NCI-H82 (cell line): ENCODE data around the gene KRT5.
"Not testable (repeated sequence)": the region's sequence is repeated elsewhere in the genome, so short reads cannot be mapped to it uniquely, and the experiment has no call there.

ENCODE experiments used
- DNase-seq: peaks from one replicate; lab custom pipeline; 2025; lab: John Stamatoyannopoulos, UW

The KRT5 gene

GRCh38 chr12:52521175-52521567 is 977 bp upstream of the KRT5 start:
- DNase-seq: no peak

DNA sequence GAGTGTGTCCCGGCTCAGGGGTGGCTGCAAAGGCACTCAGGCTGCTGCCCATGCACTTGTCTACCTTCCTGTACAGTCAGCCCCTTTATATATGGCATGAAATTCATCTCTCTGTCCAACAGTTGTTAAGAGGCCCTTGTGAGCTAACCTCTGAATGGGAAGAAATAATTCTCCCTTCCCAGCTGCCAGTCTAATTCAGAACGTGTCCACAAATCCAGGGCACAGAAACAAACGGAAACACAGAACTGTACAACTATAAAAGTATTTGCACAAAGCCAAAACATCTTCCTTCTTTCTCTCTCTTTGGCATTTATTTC is 849 bp downstream of the KRT5 start:
- DNase-seq: no peak

DNA sequence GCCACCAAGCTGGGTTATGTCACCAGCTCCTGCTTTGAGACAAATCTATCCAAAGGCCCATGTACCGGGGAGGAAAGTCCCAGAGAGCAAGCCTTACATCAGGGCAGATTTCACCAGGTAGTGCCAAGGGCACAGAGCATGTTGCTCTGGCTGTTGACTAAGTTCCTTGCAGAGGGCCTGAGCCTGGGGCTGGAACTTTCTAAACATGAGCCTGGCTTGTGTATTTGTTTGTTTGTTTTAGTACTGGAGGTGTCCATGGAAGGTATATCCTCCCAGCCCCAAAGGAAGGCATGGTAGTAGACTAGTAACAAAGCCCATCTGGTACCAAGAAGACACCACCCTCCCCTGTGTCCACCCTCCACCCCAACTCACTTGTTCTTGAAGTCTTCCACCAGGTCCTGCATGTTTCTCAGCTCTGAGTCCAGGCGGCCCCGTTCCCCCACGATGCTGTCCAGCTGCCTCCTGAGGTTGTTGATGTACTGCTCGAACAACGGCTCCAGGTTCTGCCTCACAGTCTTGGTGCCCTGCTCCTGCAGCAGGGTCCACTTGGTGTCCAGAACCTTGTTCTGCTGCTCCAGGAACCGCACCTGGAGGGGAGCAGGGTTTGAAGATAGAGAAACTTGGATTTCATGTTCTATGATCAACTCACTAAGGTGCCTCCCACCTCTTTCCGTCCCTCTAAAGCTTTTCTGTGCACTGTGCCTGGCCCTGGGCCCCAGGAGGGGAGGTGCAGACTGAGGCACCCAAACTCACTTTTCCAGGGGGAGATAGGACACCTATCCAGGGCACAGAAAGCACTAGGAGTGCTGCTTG is 1.4 kb downstream of the KRT5 start:
- no peak for DNase-seq

- no peak for DNase-seq
Observed at GRCh38 chr12:52517888-52518287, 2.3 kb downstream of the KRT5 start.

DNA sequence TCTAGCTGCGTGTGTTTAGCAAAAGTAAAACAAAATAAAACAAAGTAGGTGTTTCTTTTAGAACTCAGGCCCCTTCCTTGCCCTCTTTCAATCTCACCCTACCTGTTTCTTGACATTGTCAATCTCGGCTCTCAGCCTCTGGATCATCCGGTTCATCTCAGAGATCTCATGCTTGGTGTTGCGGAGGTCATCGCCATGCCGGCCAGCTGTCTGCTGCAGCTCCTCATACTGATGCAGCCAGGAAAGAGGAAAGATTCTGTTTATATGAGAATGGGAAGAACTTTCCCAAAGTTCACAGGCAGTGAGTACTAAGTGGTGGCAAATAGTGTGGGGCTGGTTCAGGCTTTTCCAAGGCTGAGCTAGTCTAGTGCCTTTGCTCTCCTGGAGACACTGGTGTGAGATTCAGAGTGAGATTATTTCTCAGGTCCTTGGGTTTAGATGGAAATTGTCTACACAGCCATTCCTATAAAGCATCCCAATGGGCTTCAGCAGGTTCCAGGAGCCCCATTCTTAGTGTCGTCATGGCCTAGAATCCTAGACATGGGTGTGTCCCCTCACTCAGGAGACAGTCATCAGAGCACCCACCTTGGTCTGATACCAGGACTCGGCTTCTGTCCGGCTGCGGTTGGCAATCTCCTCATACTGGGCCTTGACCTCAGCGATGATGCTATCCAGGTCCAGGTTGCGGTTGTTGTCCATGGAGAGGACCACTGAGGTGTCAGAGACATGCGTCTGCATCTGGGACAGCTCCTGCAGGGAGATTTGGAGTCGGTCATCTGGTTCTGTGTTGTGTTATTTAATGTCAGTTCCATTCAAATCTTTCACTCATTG is 3.0 kb downstream of the KRT5 start:
- no peak for DNase-seq

DNA sequence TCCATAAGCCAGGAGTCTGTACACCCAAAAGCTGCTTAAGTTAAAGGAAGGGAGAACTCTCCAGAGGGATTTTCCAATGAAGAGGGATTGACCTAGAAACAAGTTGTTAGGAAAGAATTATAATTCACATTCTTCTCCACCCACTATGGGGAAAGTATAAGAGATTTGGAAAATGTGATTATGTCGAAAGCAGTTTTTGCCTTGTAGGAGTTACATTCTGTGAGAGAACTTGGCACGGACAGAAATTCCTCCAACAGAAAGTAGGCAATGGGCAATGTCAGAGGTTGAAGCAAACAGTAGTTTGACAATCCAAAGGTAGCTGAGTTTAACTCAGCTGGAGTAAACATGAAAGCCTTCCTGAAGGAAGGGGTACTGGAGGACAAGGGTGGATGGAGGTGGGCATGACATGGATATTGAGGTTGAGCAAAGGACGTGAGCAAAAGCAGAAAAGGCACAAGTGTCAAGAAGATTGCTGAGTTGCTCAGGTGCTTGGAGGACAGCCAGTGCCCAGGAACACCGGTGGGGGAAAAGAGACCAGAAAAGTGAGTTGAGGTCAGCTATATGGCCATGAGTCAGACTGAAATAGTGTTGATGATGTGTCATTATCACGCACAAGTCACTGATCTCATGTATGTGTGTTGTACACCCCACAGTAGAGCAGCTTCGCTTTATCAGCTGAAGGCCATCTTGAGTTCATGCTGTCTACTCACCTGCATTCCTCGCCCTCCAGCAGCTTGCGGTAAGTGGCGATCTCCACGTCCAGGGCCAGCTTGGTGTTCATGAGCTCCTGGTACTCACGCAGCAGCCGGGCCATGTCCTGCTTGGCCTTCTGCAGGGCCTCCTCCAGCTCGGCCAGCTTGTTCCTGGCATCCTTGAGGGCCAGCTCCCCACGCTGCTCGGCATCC is 4.0 kb downstream of the KRT5 start:
- DNase-seq: no peak

- no peak for DNase-seq
Observed at GRCh38 chr12:52515319-52515646, 4.9 kb downstream of the KRT5 start.

DNA sequence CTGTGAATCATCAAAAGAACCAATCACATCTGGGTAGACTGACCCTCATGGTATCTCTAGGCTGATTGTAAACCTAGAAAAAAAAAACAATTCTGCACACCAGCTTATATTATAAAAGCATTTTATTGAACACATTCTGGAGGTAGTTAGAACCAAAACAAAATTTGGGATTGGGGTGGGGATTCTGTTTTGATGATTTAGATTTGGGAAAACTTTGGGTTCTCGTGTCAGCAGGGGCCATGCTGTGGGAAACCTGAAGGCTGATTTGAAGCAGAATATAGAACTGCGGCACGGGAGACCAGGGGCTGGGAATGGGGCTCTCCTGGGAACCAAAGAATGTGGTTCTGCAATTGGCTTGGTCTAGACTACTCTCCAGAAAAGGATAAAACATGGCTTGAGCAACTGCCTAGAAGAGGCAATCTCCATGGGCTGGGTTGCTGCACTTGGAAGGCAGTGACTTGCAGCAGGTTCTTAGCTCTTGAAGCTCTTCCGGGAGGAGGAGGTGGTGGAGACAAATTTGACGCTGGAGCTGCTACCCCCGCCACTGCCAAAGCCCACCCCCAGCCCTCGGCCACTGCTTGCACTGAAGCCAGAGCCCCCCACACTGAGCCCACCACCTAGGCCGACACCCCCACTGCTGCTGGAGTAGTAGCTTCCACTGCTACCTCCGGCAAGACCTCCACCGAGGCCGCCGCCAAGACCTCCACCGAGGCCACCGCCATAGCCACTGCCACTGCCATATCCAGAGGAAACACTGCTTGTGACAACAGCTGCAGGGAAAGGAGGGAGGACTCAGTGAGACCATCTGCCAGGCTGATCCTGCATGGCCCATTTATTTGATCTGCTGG is 5.5 kb downstream of the KRT5 start:
- no peak for DNase-seq

DNA sequence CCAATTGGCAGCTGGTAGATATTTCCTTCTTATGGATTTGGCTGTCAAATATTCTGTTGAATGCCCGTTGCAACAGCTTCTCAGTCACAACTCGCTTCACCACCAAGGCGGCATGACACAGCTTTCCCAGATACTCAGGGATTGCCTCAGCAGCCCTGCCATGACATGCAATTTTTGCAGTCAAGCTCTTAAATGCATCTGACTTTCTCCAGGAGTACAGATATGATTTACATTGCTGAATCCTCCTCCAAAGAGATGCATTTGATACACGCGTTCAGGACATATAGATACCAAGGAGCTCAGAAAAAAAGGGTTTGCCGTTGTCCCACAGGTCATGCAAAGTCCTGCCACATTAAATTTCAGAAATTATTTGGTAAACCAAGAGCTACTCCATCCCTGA is 6.5 kb downstream of the KRT5 start:
- DNase-seq: no peak

GRCh38 chr12:52508211-52508610 is 12.0 kb downstream of the KRT5 start:
- DNase-seq: no peak

DNA sequence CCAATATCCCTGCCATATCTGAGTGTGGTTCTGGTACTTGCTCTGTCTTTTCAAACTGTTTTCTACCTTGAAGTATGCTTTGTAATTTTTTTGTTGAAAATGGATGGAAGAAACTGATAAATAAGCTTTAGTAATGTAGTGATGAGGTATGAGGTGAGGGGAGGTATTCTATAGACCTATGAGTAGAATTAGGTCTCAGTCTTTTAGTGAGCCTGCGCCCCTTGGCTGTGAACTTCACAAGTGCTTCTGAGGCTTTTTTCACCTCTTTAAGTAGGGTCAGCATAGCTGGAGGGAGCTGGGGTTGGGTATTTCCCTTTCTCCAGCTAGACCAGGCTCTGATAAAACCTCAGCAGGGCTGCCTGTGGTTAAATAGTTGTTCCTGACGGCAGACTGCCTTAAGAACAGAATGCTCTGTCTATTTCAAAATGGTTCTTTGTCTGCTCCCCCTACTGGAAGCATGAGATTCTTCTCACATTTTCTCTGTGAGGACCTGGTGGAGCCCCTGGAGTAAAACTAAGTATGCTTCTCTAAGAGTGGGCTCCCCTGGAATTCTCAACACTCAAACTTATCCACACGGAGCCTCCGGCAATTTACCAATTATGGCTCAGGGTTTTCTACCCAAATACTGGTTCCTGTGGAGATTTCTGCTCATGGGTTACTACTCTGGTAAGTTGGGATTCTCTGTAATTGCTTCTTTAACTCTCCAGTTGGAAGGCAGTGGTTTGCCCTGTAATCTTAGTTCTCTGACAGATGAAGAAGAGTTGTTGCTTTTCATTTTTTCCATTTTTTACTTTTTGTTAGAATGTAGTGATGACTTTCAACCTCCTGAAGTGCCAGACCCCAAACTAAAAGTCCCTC is 13.1 kb downstream of the KRT5 start:
- DNase-seq: peak; percentile 39

GRCh38 chr12:52502877-52503276 is 17.3 kb downstream of the KRT5 start:
- DNase-seq: no peak

GRCh38 chr12:52501490-52501889 is 18.7 kb downstream of the KRT5 start:
- no peak for DNase-seq

- DNase-seq: not testable (repeated sequence)
Observed at GRCh38 chr12:52500574-52500973, 19.6 kb downstream of the KRT5 start.

GRCh38 chr12:52499806-52500560 is 20.2 kb downstream of the KRT5 start:
- DNase-seq: no peak

DNA sequence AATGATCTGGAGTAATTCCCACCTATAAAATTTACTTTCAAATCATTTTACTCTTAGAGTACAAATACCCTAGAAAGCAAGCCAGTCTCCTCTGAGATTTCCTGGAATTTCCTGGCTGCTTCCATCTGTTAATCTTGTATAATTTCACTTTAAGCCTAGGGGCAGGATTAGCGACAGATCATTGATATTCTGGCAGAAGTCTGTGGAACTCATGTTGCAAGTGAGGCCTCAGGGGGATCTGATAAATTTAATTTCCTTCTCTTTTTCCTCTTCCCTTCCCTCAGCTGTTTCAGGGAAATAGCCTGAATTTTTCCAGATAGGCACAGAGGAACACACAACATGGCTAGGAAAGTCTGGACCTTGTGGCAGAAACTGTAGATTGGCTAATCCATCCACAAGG is 21.2 kb downstream of the KRT5 start:
- DNase-seq: peak; percentile 25

GRCh38 chr12:52497975-52498374 is 22.2 kb downstream of the KRT5 start:
- DNase-seq: no peak

DNA sequence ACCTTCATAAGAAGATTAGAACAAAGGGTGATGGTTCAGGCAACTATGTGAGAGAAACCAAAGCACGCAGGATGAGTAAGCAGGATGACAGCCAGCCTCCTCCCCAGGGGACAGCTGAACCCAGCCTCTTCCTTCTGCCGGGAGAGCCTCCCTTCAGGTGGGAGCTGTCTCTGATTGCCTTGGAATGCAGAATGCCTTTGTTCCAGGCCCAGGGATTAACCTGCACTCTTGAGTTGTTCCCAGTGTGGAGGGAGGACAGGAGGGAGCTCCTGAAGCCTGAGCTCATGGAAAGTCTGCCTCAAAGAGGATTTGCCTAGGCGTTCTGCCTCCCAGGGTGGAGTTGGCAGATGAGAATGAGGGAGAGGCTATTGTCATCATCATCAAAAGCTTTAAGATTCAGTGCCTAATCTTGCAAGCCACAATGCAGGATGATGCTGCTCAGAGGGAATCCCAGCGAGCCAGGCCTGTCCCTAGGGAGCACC is 23.6 kb downstream of the KRT5 start:
- DNase-seq: peak; percentile 27

GRCh38 chr12:52496054-52496453 is 24.1 kb downstream of the KRT5 start:
- DNase-seq: no peak

DNA sequence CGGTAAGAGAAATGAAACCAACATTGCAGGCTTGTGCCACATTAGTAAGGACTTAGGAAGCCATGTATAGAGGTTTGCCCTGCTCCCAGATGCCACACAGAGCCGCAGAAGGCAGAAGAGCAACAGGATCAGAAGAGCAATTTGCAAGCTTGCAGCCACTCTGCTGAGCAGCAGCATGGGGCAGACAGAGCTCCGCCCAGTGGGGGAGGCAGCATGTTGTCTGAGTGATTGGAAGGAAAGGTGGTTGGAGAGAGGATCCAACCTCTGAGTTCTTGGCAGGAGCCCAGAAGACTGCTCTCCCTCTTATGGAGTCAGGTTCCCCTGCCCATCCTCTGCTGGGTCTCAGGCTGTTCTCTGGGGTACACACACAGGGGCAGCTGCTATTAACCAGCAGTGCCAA is 24.8 kb downstream of the KRT5 start:
- peak; percentile 18 for DNase-seq
